H9 (cell line): ENCODE data around the gene USP49. TPM values are rescaled to one million over a fixed set of nuclear protein-coding genes. Genes with fewer than 3 reads are reported as not detected.

Source experiments
- DNase-seq: peaks from one replicate; pipeline ENCODE4 v3.0.0-alpha.2; 2017
- H2AFZ ChIP-seq: one replicate; pipeline ENCODE4 v1.6.1; 2013; ENCODE audit warnings: mild to moderate bottlenecking, low read length, control low read depth, moderate library complexity
- H2AK5ac ChIP-seq: 2 replicates; pipeline ENCODE4 v1.6.1; 2013; ENCODE audit warnings: low read length, control low read depth, mixed read lengths; ENCODE audit not compliant: insufficient read length
- H2BK120ac ChIP-seq: one replicate; pipeline ENCODE4 v1.6.1; 2013; ENCODE audit warnings: low read depth, mild to moderate bottlenecking, low read length, control low read depth, inconsistent platforms; ENCODE audit not compliant: poor library complexity, severe bottlenecking
- H2BK12ac ChIP-seq: 2 replicates; pipeline ENCODE4 v1.6.1; 2013; ENCODE audit warnings: low read length, control low read depth, mixed read lengths, low read depth; ENCODE audit not compliant: insufficient read length
- H2BK15ac ChIP-seq: 2 replicates; pipeline ENCODE4 v1.6.1; 2013; ENCODE audit warnings: low read depth, low read length, control low read depth
- H2BK20ac ChIP-seq: one replicate; pipeline ENCODE4 v1.6.1; 2013; ENCODE audit warnings: low read depth, mild to moderate bottlenecking, low read length, control low read depth, inconsistent platforms; ENCODE audit not compliant: poor library complexity, severe bottlenecking
- H2BK5ac ChIP-seq: 2 replicates; pipeline ENCODE4 v1.6.1; 2013; ENCODE audit warnings: low read length, control low read depth, mixed read lengths; ENCODE audit not compliant: insufficient read length
- H3K14ac ChIP-seq: 2 replicates; pipeline ENCODE4 v1.6.1; 2013; ENCODE audit warnings: low read length, control low read depth; ENCODE audit not compliant: insufficient read depth
- H3K18ac ChIP-seq: 2 replicates; pipeline ENCODE4 v1.6.1; 2013; ENCODE audit warnings: low read depth, mild to moderate bottlenecking, mixed read lengths, low read length, control low read depth; ENCODE audit not compliant: insufficient read length
- H3K23ac ChIP-seq: 2 replicates; pipeline ENCODE4 v1.6.1; 2013; ENCODE audit warnings: low read length, control low read depth, mixed read lengths, low read depth; ENCODE audit not compliant: insufficient read length
- H3K23me2 ChIP-seq: 2 replicates; pipeline ENCODE4 v1.6.1; 2013; ENCODE audit warnings: low read depth, mild to moderate bottlenecking, mixed read lengths, low read length, control low read depth; ENCODE audit not compliant: insufficient read length, poor library complexity, severe bottlenecking
- H3K27ac ChIP-seq: 2 replicates; pipeline ENCODE4 v1.5.1; 2013; ENCODE audit warnings: low read length, control low read depth, mixed read lengths, low read depth; ENCODE audit not compliant: insufficient read length
- H3K27me3 ChIP-seq: 2 replicates; pipeline ENCODE4 v1.6.1; 2013; ENCODE audit warnings: low read length, control low read depth, inconsistent platforms; ENCODE audit not compliant: insufficient read depth
- H3K4ac ChIP-seq: 2 replicates; pipeline ENCODE4 v1.6.1; 2013; ENCODE audit warnings: low read depth, mild to moderate bottlenecking, control low read depth, inconsistent platforms, low read length, moderate library complexity
- H3K4me1 ChIP-seq: 2 replicates; pipeline ENCODE4 v1.6.1; 2013; ENCODE audit warnings: low read length, control low read depth, inconsistent platforms; ENCODE audit not compliant: insufficient read depth
- H3K4me2 ChIP-seq: 2 replicates; pipeline ENCODE4 v1.6.1; 2013; ENCODE audit warnings: low read length, control low read depth, mixed read lengths; ENCODE audit not compliant: insufficient read length, insufficient read depth
- H3K56ac ChIP-seq: 2 replicates; pipeline ENCODE4 v1.6.1; 2013; ENCODE audit warnings: low read depth, mild to moderate bottlenecking, mixed read lengths, low read length, control low read depth; ENCODE audit not compliant: insufficient read length
- H3K79me1 ChIP-seq: 2 replicates; pipeline ENCODE4 v1.6.1; 2013; ENCODE audit warnings: low read depth, mild to moderate bottlenecking, moderate library complexity, low read length, control low read depth, inconsistent platforms; ENCODE audit not compliant: insufficient read depth, poor library complexity, severe bottlenecking
- H3K79me2 ChIP-seq: 2 replicates; pipeline ENCODE4 v1.6.1; 2013; ENCODE audit warnings: low read length, control low read depth, inconsistent platforms; ENCODE audit not compliant: insufficient read depth
- H3K9ac ChIP-seq: 2 replicates; pipeline ENCODE4 v1.6.1; 2013; ENCODE audit warnings: low read length, control low read depth, mixed read lengths; ENCODE audit not compliant: insufficient read length; ENCODE audit errors: extremely low read depth
- H3K9me3 ChIP-seq: one replicate; pipeline ENCODE4 v1.6.1; 2013; ENCODE audit warnings: low read depth, low read length, inconsistent platforms; ENCODE audit not compliant: control insufficient read depth
- H3T11ph ChIP-seq: one replicate; pipeline ENCODE4 v1.6.1; 2013; ENCODE audit warnings: mild to moderate bottlenecking, low read length, control low read depth, inconsistent platforms
- H4K20me1 ChIP-seq: one replicate; pipeline ENCODE4 v1.6.1; 2013; ENCODE audit not compliant: control insufficient read depth, insufficient read length, insufficient read depth
- H4K5ac ChIP-seq: 2 replicates; pipeline ENCODE4 v1.6.1; 2013; ENCODE audit warnings: low read depth, mild to moderate bottlenecking, mixed read lengths, low read length, control low read depth; ENCODE audit not compliant: insufficient read length
- H4K8ac ChIP-seq: replicated peaks from 2 replicates; pipeline ENCODE4 v1.6.1; 2013; ENCODE audit warnings: low read length, control low read depth, mixed read lengths, low read depth; ENCODE audit not compliant: insufficient read length
- H4K91ac ChIP-seq: 2 replicates; pipeline ENCODE4 v1.6.1; 2013; ENCODE audit warnings: low read depth, mild to moderate bottlenecking, moderate library complexity, mixed read lengths, low read length, control low read depth; ENCODE audit not compliant: insufficient read length
- H3K27ac Mint-ChIP-seq, 3 experiments: 2 replicates in 2 of 3; 3 replicates in 1 of 3; pipeline ENCODE4 v1.8.0; 2020 to 2021; ENCODE audit warnings: mixed read lengths in 3 of 3, mild to moderate bottlenecking in 1 of 3, moderate library complexity in 1 of 3
- H3K27me3 Mint-ChIP-seq: 2 replicates; pipeline ENCODE4 v1.8.0; 2021; ENCODE audit warnings: low read depth, mild to moderate bottlenecking, moderate library complexity, mixed read lengths
- H3K36me3 Mint-ChIP-seq, 3 experiments: 2 replicates in 2 of 3; 3 replicates in 1 of 3; pipeline ENCODE4 v1.8.0; 2020 to 2021; ENCODE audit warnings: low read depth in 3 of 3, mixed read lengths in 3 of 3; ENCODE audit not compliant: insufficient read depth in 1 of 3
- H3K4me1 Mint-ChIP-seq, 2 experiments: 2 replicates each; pipeline ENCODE4 v1.8.0; 2020; ENCODE audit warnings: mixed read lengths in 2 of 2
- H3K4me3 Mint-ChIP-seq, 2 experiments: 2 replicates in 1 of 2; 3 replicates in 1 of 2; pipeline ENCODE4 v1.8.0; 2020 to 2021; ENCODE audit warnings: mild to moderate bottlenecking in 2 of 2, mixed read lengths in 2 of 2, moderate library complexity in 1 of 2
- H3K9me3 Mint-ChIP-seq, 2 experiments: 2 replicates in 1 of 2; 3 replicates in 1 of 2; pipeline ENCODE4 v1.8.0; 2020; ENCODE audit warnings: mild to moderate bottlenecking in 2 of 2, mixed read lengths in 2 of 2, moderate library complexity in 1 of 2
- WGBS: extraction: QIAGEN DNeasy Blood & Tissue Kit; methylation state at CpG from one replicate; pipeline ENCODE4 v1.1.7; 2013; ENCODE audit warnings: missing lambda C conversion rate, low lambda C conversion rate, mixed read lengths; ENCODE audit not compliant: insufficient read length; ENCODE audit errors: extremely low coverage; 5-methylcytosine and 5-hydroxymethylcytosine counted together
- total RNA-seq: library from RNA; stranded (reverse); gene quantifications from 2 replicates; pipeline ENCODE4 v1.2.1, GENCODE V29; 2021
- TF ChIP-seq, protein P1 (sequence below): fragments of 200-600 bp; sonication (generic); conservative IDR thresholded peaks from 3 replicates; pipeline ENCODE4 v1.8.0; 2021; ENCODE audit warnings: antibody characterized with exemption, mild to moderate bottlenecking

USP49 gene
- total RNA-seq, 1 experiment from 2014 or later: 19.0 TPM

DNA sequence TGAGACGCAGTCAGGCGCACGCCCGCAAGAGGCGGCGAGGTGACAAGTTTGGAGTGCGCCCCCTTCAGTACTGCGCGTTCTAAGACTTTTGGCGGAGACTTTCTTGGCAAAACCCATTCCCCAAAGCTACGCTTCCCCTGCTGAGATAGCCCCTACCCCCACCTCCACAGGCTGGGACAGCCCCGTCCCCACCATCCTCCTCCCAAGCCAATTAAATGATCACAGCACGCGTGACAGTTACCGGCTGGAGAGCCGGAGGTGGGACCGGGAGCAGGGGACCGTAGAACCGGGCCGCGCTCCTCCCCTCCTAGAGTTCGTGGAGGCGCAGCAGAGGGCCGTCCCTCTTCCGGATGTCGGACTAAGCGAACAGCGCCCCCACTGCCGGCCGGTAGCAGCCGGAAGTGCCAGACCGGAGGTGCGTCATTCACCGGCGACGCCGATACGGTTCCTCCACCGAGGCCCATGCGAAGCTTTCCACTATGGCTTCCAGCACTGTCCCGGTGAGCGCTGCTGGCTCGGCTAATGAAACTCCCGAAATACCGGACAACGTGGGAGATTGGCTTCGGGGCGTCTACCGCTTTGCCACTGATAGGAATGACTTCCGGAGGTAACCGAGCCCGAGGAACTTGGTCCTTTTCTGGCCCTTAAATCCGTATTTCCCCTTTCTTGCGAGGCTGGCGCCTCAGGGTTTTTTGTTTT lies 107.8 kb downstream of the USP49 start, which contains the start of gene TOMM6:
Gene TOMM6, plus strand, starts transcription at position 476 of the 699 bp plus-strand sequence. Its CDS starts 4 bp downstream, at position 480.
- Mint-ChIP-seq H3K4me3 (peak within 1 kb of the TSS; percentile 95 to 98), H3K4me1 (peaks cover 10 to 16% of the 10 kb centered on the region in 2 experiments), H3K9me3 (no peaks in the 10 kb centered on the region; a peak in 3 of 5 replicates), H3K27ac (peak within 1 kb of the TSS; percentile 95 to 98 (median 97)), H3K27me3 (peaks cover 40% of the 10 kb centered on the region), H3K36me3 (peaks cover 12 to 32% (median 26%) of the 10 kb centered on the region in 3 experiments)
- Histone ChIP-seq H4K91ac (no peak within 1 kb of the TSS), H4K8ac (no peak within 1 kb of the TSS), H2BK15ac (no peak within 1 kb of the TSS; the same call in 1 of the 2 replicates), H2BK120ac (no peak within 1 kb of the TSS), H4K20me1 (no peaks in the 10 kb centered on the region), H3K4ac (no peak within 1 kb of the TSS), H3K4me2 (peak within 1 kb of the TSS; percentile 95), H3K79me2 (peaks cover 2% of the 10 kb centered on the region; the same call in 1 of the 2 replicates), H3K9me3 (no peaks in the 10 kb centered on the region), H3K23ac (no peak within 1 kb of the TSS), H3K27ac (no peak within 1 kb of the TSS), H3K18ac (peak within 1 kb of the TSS; percentile 84), H3K27me3 (peaks cover 12% of the 10 kb centered on the region; the same call in 1 of the 2 replicates), H3K4me1 (no peaks in the 10 kb centered on the region), H3T11ph (no peak within 1 kb of the TSS), H3K14ac (peak within 1 kb of the TSS; percentile 84), H3K79me1 (no peaks in the 10 kb centered on the region), H3K9ac (peak within 1 kb of the TSS; percentile 95), H2AK5ac (no peak within 1 kb of the TSS), H3K56ac (no peak within 1 kb of the TSS), H2BK12ac (peak within 1 kb of the TSS; percentile 6), H2BK20ac (no peak within 1 kb of the TSS), H4K5ac (peak within 1 kb of the TSS; percentile 85), H2AFZ (no peak within 1 kb of the TSS), H3K23me2 (peaks cover 8% of the 10 kb centered on the region), H2BK5ac (peak within 1 kb of the TSS; percentile 25)
- peak; percentile 96 for DNase-seq
- TF ChIP-seq, protein P1, sequence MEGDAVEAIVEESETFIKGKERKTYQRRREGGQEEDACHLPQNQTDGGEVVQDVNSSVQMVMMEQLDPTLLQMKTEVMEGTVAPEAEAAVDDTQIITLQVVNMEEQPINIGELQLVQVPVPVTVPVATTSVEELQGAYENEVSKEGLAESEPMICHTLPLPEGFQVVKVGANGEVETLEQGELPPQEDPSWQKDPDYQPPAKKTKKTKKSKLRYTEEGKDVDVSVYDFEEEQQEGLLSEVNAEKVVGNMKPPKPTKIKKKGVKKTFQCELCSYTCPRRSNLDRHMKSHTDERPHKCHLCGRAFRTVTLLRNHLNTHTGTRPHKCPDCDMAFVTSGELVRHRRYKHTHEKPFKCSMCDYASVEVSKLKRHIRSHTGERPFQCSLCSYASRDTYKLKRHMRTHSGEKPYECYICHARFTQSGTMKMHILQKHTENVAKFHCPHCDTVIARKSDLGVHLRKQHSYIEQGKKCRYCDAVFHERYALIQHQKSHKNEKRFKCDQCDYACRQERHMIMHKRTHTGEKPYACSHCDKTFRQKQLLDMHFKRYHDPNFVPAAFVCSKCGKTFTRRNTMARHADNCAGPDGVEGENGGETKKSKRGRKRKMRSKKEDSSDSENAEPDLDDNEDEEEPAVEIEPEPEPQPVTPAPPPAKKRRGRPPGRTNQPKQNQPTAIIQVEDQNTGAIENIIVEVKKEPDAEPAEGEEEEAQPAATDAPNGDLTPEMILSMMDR: peak; percentile 94
- no CpG with 5 or more reads among the region's 55 CpGs for whole genome bisulfite sequencing
